ENCODE results near the gene SERPINB1. TPM values are rescaled to one million over a fixed set of nuclear protein-coding genes. Genes with fewer than 3 reads are reported as not detected.
A peak's percentile ranks its signal among the peaks of the same experiment; 100 is the strongest.

The SERPINB1 gene
- total and polyA plus RNA-seq, 9 of the 15 experiments (the other 6 are each of a cell fraction or from before 2014, with no cell fraction given) = 33.9 to 108 (median 63.8) TPM

- TF ChIP-seq, protein P1, sequence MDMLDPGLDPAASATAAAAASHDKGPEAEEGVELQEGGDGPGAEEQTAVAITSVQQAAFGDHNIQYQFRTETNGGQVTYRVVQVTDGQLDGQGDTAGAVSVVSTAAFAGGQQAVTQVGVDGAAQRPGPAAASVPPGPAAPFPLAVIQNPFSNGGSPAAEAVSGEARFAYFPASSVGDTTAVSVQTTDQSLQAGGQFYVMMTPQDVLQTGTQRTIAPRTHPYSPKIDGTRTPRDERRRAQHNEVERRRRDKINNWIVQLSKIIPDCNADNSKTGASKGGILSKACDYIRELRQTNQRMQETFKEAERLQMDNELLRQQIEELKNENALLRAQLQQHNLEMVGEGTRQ (CRISPR knock-in tag; IDR thresholded peaks at IDR 0.05) = no peak
- TF ChIP-seq ZNF75A (CRISPR knock-in tag; IDR thresholded peaks at IDR 0.05) = no peak
- no peak for TF ChIP-seq THAP7 (CRISPR knock-in tag; IDR thresholded peaks at IDR 0.05)
- no peak for TF ChIP-seq MCM7 (IDR thresholded peaks at IDR 0.05)
- TF ChIP-seq MITF (IDR thresholded peaks at IDR 0.05) = no peak
- TF ChIP-seq NFATC3 (IDR thresholded peaks at IDR 0.05) = peak; percentile 60; the same call in 1 of the 2 replicates
- no peak for TF ChIP-seq HBP1 (CRISPR knock-in tag; IDR thresholded peaks at IDR 0.05)
- no peak for TF ChIP-seq EWSR1 (IDR thresholded peaks at IDR 0.05; ENCODE audit: borderline replicate concordance, low read depth, partially characterized antibody)
- TF ChIP-seq PURB (CRISPR knock-in tag; IDR thresholded peaks at IDR 0.05; ENCODE audit: low read depth) = no peak
- peak; percentile 65 for TF ChIP-seq ATF7 (IDR thresholded peaks at IDR 0.05)
- TF ChIP-seq KDM4B (IDR thresholded peaks at IDR 0.05; ENCODE audit: borderline replicate concordance in 2 of 2, low read depth in 1 of 2) = peak in 1 of 2 experiments; percentile 86; a peak in 1 of 4 replicates
- no peak for TF ChIP-seq TCFL5 (CRISPR knock-in tag; conservative IDR thresholded peaks at IDR 0.05)
- no peak for TF ChIP-seq ZNF253 (CRISPR knock-in tag; conservative IDR thresholded peaks at IDR 0.05)
- no peak for TF ChIP-seq ZFP36 (IDR thresholded peaks at IDR 0.05; ENCODE audit: low read depth, low read length, partially characterized antibody)
- no peak for TF ChIP-seq CHD4 (IDR thresholded peaks at IDR 0.05; ENCODE audit: insufficient read depth, insufficient replicate concordance, low read depth, low read length, poor library complexity, severe bottlenecking)
- peak in 1 of 2 experiments; percentile 44; a peak in 1 of 3 replicates for TF ChIP-seq CBX3 (IDR thresholded peaks at IDR 0.05; ENCODE audit: borderline replicate concordance in 1 of 2, low read length in 2 of 2)
- TF ChIP-seq FOXK2 (conservative IDR thresholded peaks at IDR 0.05 in 1 of 2, IDR thresholded peaks at IDR 0.05 in 1 of 2; ENCODE audit: low read depth in 2 of 2) = peak; percentile 71 to 79
- TF ChIP-seq, protein P2, sequence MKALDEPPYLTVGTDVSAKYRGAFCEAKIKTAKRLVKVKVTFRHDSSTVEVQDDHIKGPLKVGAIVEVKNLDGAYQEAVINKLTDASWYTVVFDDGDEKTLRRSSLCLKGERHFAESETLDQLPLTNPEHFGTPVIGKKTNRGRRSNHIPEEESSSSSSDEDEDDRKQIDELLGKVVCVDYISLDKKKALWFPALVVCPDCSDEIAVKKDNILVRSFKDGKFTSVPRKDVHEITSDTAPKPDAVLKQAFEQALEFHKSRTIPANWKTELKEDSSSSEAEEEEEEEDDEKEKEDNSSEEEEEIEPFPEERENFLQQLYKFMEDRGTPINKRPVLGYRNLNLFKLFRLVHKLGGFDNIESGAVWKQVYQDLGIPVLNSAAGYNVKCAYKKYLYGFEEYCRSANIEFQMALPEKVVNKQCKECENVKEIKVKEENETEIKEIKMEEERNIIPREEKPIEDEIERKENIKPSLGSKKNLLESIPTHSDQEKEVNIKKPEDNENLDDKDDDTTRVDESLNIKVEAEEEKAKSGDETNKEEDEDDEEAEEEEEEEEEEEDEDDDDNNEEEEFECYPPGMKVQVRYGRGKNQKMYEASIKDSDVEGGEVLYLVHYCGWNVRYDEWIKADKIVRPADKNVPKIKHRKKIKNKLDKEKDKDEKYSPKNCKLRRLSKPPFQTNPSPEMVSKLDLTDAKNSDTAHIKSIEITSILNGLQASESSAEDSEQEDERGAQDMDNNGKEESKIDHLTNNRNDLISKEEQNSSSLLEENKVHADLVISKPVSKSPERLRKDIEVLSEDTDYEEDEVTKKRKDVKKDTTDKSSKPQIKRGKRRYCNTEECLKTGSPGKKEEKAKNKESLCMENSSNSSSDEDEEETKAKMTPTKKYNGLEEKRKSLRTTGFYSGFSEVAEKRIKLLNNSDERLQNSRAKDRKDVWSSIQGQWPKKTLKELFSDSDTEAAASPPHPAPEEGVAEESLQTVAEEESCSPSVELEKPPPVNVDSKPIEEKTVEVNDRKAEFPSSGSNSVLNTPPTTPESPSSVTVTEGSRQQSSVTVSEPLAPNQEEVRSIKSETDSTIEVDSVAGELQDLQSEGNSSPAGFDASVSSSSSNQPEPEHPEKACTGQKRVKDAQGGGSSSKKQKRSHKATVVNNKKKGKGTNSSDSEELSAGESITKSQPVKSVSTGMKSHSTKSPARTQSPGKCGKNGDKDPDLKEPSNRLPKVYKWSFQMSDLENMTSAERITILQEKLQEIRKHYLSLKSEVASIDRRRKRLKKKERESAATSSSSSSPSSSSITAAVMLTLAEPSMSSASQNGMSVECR (CRISPR knock-in tag; IDR thresholded peaks at IDR 0.05) = 0 out of 2 replicates have a peak, but pooled peaks have one; percentile 31
These were observed 16.1 kb upstream of the SERPINB1 start (continued) for GRCh38 chr6:2857580-2858337.
